ENCODE measurements around the gene UBE2G2.

UBE2G2 gene

DNA sequence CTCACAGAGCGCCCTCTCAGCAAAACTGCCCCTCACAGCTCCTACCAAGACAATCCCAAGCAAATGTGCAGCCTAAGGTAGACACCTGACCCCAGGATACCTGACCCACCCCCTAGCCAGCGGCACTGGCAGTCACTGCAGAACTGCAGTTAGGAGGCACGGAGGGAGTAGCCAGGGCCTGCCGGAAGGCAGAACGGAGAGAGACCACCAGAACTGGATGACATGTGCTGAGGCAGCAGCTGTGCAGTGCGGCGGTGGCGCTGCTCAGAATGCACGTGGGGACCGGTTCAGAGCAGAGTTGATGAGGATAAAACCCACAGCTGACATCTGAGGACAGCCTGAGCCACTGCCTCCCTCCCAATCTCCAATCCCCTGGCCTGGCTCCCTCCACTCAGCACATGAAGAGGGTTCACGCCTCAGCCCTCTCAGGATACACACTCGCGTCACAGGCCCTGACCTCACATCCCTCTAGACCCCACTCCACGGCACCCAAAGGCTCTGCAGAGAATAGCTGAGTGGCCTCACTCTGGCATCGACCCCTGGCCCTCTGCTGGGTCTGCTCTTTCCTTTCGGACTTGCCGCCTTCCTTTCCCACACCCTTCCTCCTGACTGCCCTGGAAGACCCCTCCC, 29.6 kb downstream of the UBE2G2 start:
- H3K4me3 ChIP-seq (replicated peaks; ENCODE audit: insufficient read depth, low read length): no peak overlapping the region
- H3K27me3 ChIP-seq (ENCODE audit: insufficient read depth, poor library complexity, severe bottlenecking): no peaks in the 10 kb centered on the region
- TF ChIP-seq SPI1 (IDR thresholded peaks at IDR 0.05; ENCODE audit: borderline replicate concordance, low read depth): no peak
- TF ChIP-seq POLR2AphosphoS5 (IDR thresholded peaks at IDR 0.05; ENCODE audit: low read depth): no peak
- no peak for DNase-seq (ENCODE audit: low read depth in 1 of 2, low spot score in 1 of 2)
- H3K27ac ChIP-seq (replicated peaks): no peak overlapping the region

DNA sequence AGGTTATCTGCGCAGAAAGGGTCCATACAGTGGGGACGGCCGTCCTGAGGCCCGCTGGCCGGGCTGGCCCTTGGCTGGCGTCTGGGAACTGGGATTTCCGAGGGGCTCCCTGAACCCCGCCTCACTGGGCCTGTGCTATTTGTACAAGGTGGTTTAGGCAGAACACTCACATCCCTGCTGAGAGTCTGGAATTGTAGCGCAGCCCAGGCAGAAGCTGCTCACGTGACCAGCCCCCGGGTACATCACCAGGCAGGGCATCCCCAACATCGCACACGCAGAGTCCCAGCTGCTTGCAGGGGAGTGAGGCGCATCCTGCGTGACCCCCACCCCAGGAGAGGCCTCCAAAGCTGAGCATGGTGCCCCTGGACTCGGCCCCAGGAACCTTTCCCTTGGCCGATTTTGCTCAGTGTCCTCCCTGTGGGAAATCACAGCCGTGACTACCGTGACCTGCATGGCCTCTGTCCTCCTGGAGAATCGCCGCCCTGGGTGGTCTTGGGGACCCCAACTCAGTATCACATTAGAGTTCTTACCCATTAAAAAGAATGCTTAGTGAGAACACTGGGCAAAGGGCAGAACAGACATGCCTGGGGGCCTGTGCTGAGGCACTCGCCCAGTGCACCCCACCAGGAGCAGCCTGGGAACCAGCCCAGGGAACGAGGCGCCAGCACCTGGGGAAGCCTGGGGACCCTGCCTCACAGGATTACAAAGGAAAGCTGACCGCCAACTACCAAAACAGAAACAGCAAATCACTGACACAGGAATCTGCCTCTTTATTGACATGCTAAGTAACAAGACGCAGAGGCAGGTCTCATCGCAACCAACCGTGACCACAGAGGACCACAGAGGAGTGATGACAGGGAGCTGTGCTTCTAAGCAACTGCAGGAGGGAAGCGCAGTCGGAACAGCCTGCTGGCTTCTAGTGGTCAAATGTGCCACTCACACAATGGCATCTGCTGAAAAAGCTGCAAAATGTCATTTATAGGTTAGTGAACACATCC, 33.5 kb downstream of the UBE2G2 start:
- DNase-seq (ENCODE audit: low read depth in 1 of 2, low spot score in 1 of 2): no peak
- Histone ChIP-seq H3K4me3 (replicated peaks; ENCODE audit: insufficient read depth, low read length) (no peak overlapping the region), H3K27ac (replicated peaks) (no peak overlapping the region), H3K27me3 (ENCODE audit: insufficient read depth, poor library complexity, severe bottlenecking) (no peaks in the 10 kb centered on the region)
- TF ChIP-seq, protein P1, sequence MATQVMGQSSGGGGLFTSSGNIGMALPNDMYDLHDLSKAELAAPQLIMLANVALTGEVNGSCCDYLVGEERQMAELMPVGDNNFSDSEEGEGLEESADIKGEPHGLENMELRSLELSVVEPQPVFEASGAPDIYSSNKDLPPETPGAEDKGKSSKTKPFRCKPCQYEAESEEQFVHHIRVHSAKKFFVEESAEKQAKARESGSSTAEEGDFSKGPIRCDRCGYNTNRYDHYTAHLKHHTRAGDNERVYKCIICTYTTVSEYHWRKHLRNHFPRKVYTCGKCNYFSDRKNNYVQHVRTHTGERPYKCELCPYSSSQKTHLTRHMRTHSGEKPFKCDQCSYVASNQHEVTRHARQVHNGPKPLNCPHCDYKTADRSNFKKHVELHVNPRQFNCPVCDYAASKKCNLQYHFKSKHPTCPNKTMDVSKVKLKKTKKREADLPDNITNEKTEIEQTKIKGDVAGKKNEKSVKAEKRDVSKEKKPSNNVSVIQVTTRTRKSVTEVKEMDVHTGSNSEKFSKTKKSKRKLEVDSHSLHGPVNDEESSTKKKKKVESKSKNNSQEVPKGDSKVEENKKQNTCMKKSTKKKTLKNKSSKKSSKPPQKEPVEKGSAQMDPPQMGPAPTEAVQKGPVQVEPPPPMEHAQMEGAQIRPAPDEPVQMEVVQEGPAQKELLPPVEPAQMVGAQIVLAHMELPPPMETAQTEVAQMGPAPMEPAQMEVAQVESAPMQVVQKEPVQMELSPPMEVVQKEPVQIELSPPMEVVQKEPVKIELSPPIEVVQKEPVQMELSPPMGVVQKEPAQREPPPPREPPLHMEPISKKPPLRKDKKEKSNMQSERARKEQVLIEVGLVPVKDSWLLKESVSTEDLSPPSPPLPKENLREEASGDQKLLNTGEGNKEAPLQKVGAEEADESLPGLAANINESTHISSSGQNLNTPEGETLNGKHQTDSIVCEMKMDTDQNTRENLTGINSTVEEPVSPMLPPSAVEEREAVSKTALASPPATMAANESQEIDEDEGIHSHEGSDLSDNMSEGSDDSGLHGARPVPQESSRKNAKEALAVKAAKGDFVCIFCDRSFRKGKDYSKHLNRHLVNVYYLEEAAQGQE (IDR thresholded peaks at IDR 0.05; ENCODE audit: insufficient replicate concordance, low read depth): no peak
- TF ChIP-seq SPI1 (IDR thresholded peaks at IDR 0.05; ENCODE audit: borderline replicate concordance, low read depth) (no peak), POLR2AphosphoS5 (IDR thresholded peaks at IDR 0.05; ENCODE audit: low read depth) (no peak), GABPA (IDR thresholded peaks at IDR 0.05; ENCODE audit: low read depth) (no peak)
- TF ChIP-seq, protein P2, sequence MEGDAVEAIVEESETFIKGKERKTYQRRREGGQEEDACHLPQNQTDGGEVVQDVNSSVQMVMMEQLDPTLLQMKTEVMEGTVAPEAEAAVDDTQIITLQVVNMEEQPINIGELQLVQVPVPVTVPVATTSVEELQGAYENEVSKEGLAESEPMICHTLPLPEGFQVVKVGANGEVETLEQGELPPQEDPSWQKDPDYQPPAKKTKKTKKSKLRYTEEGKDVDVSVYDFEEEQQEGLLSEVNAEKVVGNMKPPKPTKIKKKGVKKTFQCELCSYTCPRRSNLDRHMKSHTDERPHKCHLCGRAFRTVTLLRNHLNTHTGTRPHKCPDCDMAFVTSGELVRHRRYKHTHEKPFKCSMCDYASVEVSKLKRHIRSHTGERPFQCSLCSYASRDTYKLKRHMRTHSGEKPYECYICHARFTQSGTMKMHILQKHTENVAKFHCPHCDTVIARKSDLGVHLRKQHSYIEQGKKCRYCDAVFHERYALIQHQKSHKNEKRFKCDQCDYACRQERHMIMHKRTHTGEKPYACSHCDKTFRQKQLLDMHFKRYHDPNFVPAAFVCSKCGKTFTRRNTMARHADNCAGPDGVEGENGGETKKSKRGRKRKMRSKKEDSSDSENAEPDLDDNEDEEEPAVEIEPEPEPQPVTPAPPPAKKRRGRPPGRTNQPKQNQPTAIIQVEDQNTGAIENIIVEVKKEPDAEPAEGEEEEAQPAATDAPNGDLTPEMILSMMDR (IDR thresholded peaks at IDR 0.05; ENCODE audit: insufficient read depth, low read length): no peak

DNA sequence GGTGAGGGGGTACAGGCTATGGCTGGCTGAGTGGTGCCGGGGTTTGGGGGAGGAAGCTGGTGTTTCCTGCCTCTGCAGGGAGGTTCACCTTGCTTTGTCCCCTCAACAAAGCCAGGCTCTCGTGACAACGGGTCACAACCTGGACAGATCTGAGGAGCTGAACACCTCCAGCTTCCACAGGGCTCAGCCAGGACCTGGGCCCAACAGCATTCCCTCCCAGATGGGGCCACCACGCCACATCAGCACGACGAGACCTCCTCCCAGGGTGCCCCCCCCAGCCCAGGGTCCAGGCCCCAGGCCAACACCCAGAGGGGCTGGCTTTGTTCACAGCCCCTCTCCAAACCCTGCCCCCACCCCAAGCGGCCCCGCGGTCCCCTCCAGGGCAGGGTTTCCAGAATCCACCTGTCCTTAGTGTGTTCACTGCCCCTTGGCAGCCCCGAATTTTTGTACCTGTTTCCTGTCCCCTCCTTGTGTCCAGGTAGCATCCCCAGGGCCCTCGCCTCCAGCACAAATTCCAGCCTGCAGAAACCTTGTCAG, 34.7 kb downstream of the UBE2G2 start:
- no peak for DNase-seq (ENCODE audit: low read depth in 1 of 2, low spot score in 1 of 2)
- Histone ChIP-seq H3K4me3 (replicated peaks; ENCODE audit: insufficient read depth, low read length) (no peak overlapping the region), H3K27ac (replicated peaks) (no peak overlapping the region), H3K27me3 (ENCODE audit: insufficient read depth, poor library complexity, severe bottlenecking) (no peaks in the 10 kb centered on the region)
- TF ChIP-seq POLR2AphosphoS5 (IDR thresholded peaks at IDR 0.05; ENCODE audit: low read depth): no peak
- no peak for TF ChIP-seq SPI1 (IDR thresholded peaks at IDR 0.05; ENCODE audit: borderline replicate concordance, low read depth)
- TF ChIP-seq, protein P1 (IDR thresholded peaks at IDR 0.05; ENCODE audit: insufficient replicate concordance, low read depth): no peak
- TF ChIP-seq, protein P2 (IDR thresholded peaks at IDR 0.05; ENCODE audit: insufficient read depth, low read length): no peak
- no peak for TF ChIP-seq GABPA (IDR thresholded peaks at IDR 0.05; ENCODE audit: low read depth)
